Upper lobe of left lung (tissue), 6 donors: ENCODE data around the gene CLEC14A. TPM values are rescaled to one million over a fixed set of nuclear protein-coding genes. Genes with fewer than 3 reads are reported as not detected.

Source experiments
- ATAC-seq, 2 donors: fragments of 200-7000 bp; cut with Tn5 transposase; one replicate each; pipeline ENCODE4 v1.9.1; 2022; ENCODE audit warnings: mild to moderate bottlenecking in 2 of 2, moderate library complexity in 2 of 2; ENCODE audit not compliant: low FRiP score in 2 of 2
- DNase-seq, 2 donors: peaks; one replicate each; pipeline ENCODE4 v3.0.0-alpha.2; 2019 to 2020
- H3K27ac ChIP-seq, 4 donors: fragments of 200-600 bp; sonication (generic); one replicate each; pipeline ENCODE4 v1.5.1; 2016 to 2019
- H3K27me3 ChIP-seq, 4 donors: fragments of 200-600 bp; sonication (generic); one replicate each; pipeline ENCODE4 v1.5.1; 2017 to 2019
- H3K36me3 ChIP-seq, 4 donors: fragments of 200-600 bp; sonication (generic); one replicate each; pipeline ENCODE4 v1.5.1; 2016 to 2019
- H3K4me1 ChIP-seq, 4 donors: fragments of 200-600 bp; sonication (generic); one replicate each; pipeline ENCODE4 v1.5.1; 2018 to 2019
- H3K4me3 ChIP-seq, 4 donors: fragments of 200-600 bp; sonication (generic); one replicate each; pipeline ENCODE4 v1.5.1; 2017 to 2019; ENCODE audit warnings: mild to moderate bottlenecking in 2 of 4, moderate library complexity in 1 of 4
- H3K9me3 ChIP-seq, 4 donors: fragments of 200-600 bp; sonication (generic); one replicate each; pipeline ENCODE4 v1.5.1; 2018 to 2019
- CTCF ChIP-seq, 6 experiments: fragments of 450-650 bp in 4 of 6; fragments of 200-600 bp in 2 of 6; sonication (generic) in 2 of 6; IDR thresholded peaks; one replicate each; pipeline ENCODE4 v1.5.1; 2016 to 2019; ENCODE audit warnings: antibody characterized with exemption in 6 of 6
- EP300 ChIP-seq, 4 donors: sonication (generic); formaldehyde crosslinking; IDR thresholded peaks; one replicate each; pipeline ENCODE4 v1.5.1; 2017; ENCODE audit warnings: antibody characterized with exemption in 4 of 4, control low read depth in 2 of 4
- POLR2A ChIP-seq, 4 donors: fragments of 450-650 bp; IDR thresholded peaks; one replicate each; pipeline ENCODE4 v1.5.1; 2016 to 2017; ENCODE audit warnings: antibody characterized with exemption in 4 of 4, mild to moderate bottlenecking in 2 of 4
- POLR2AphosphoS5 ChIP-seq, 2 donors: sonication (generic); formaldehyde crosslinking; IDR thresholded peaks; one replicate each; pipeline ENCODE4 v1.5.1; 2017; ENCODE audit warnings: antibody characterized with exemption in 2 of 2
- WGBS, 2 donors: methylation state at CpG; one replicate each; pipeline ENCODE4 v1.1.5; 2017 to 2018; 5-methylcytosine and 5-hydroxymethylcytosine counted together
- total RNA-seq, 6 donors: library from RNA; depleted of rRNA in 4 of 6; stranded (reverse); fragments of >200 nt in 4 of 6; gene quantifications; one replicate each; pipeline versions ENCODE4 v1.1.0 to v1.2.1, GENCODE V29; 2016 to 2021
- donor health status: DM: no; HTN: no; CAD: no; lungs with moderate emphysema.
- donor health status: DM: no; HTN: yes; CAD: no; lungs with severe emphysema.

CLEC14A gene
- total RNA-seq, 6 donors from 2014 or later, result 27.2 to 121 (median 53.3) TPM

GRCh38 chr14:38243696-38244240 is 12.1 kb downstream of the CLEC14A start:
- ATAC-seq (no peak), DNase-seq (no peak)
- no peaks in the 10 kb centered on the region for H3K36me3 ChIP-seq
- no peak for TF ChIP-seq EP300 (IDR thresholded peaks at IDR 0.05)
- no peak for TF ChIP-seq POLR2A (IDR thresholded peaks at IDR 0.05)
- TF ChIP-seq POLR2AphosphoS5 (IDR thresholded peaks at IDR 0.05), result no peak
- TF ChIP-seq CTCF (IDR thresholded peaks at IDR 0.05), result no peak
- no peak overlapping the region for H3K27ac ChIP-seq
- H3K27me3 ChIP-seq, result no peaks in the 10 kb centered on the region
- no peak overlapping the region for H3K4me3 ChIP-seq
- no peaks in the 10 kb centered on the region for H3K9me3 ChIP-seq
- no peaks in the 10 kb centered on the region for H3K4me1 ChIP-seq
- 89 to 91% methylated on average over 1 of the region's 1 CpG for WGBS, 2 donors

GRCh38 chr14:38238878-38239277 is 17.0 kb downstream of the CLEC14A start:
- Histone ChIP-seq H3K4me1 (no peaks in the 10 kb centered on the region), H3K36me3 (no peaks in the 10 kb centered on the region), H3K4me3 (no peak overlapping the region), H3K27ac (no peak overlapping the region), H3K9me3 (no peaks in the 10 kb centered on the region), H3K27me3 (no peaks in the 10 kb centered on the region)
- TF ChIP-seq POLR2A (IDR thresholded peaks at IDR 0.05) (no peak), CTCF (IDR thresholded peaks at IDR 0.05) (no peak), POLR2AphosphoS5 (IDR thresholded peaks at IDR 0.05) (no peak), EP300 (IDR thresholded peaks at IDR 0.05) (no peak)
- no peak for ATAC-seq
- no peak for DNase-seq

DNA sequence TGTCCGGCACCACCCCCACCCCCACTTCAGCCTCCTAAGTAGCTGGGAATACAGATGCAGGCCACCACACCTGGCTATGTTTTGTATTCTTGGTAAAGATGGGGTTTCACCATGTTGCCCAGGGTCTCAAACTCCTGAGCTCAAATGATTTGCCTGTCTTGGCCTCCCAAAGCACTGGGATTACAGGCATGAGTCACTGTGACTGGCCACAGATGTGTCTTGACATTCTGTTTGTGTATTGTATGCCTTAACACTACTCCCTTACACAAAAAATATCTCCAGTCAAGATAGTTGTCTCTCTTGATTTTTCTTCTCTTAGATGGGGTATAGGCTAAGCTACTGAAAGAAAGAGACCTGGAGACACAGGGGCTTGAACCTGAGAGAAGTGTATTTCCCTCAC is 17.6 kb downstream of the CLEC14A start:
- Histone ChIP-seq H3K27me3 (no peaks in the 10 kb centered on the region), H3K4me1 (no peaks in the 10 kb centered on the region), H3K27ac (no peak overlapping the region), H3K4me3 (no peak overlapping the region), H3K9me3 (no peaks in the 10 kb centered on the region), H3K36me3 (no peaks in the 10 kb centered on the region)
- TF ChIP-seq POLR2AphosphoS5 (IDR thresholded peaks at IDR 0.05), result no peak
- no peak for TF ChIP-seq POLR2A (IDR thresholded peaks at IDR 0.05)
- TF ChIP-seq CTCF (IDR thresholded peaks at IDR 0.05), result no peak
- TF ChIP-seq EP300 (IDR thresholded peaks at IDR 0.05), result no peak
- DNase-seq, result no peak
- WGBS, 2 donors, result 92 to 100% methylated on average over 1 of the region's 1 CpG
- no peak for ATAC-seq

DNA sequence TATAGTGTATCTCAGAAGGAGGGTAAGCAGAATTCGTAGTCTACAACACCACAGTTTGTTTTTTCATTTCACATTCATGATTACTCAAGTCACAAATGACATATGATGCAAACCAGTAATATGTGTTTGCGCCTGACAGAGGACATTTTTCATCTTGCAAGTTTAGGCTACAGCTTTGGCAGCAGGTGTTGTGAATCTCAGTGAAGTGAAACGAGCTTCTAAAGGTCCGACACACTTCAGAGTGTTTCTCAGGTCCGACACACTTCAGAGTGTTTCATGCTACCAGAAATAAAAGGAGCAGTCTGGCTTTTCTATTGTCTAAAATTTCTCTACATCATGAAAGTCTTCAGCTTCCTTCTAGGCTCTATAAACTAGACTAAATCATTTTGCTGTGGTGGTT is 22.7 kb downstream of the CLEC14A start:
- H3K27me3 ChIP-seq, result no peaks in the 10 kb centered on the region
- no peaks in the 10 kb centered on the region for H3K36me3 ChIP-seq
- no peak for ATAC-seq
- DNase-seq, result no peak
- H3K9me3 ChIP-seq, result no peaks in the 10 kb centered on the region
- no peak overlapping the region for H3K4me3 ChIP-seq
- TF ChIP-seq EP300 (IDR thresholded peaks at IDR 0.05) (no peak), POLR2A (IDR thresholded peaks at IDR 0.05) (no peak), CTCF (IDR thresholded peaks at IDR 0.05) (no peak), POLR2AphosphoS5 (IDR thresholded peaks at IDR 0.05) (no peak)
- no peak overlapping the region for H3K27ac ChIP-seq
- 73 to 75% methylated on average over 5 of the region's 5 CpGs for WGBS, 2 donors
- no peaks in the 10 kb centered on the region for H3K4me1 ChIP-seq

- TF ChIP-seq POLR2A (IDR thresholded peaks at IDR 0.05) (no peak), POLR2AphosphoS5 (IDR thresholded peaks at IDR 0.05) (no peak), EP300 (IDR thresholded peaks at IDR 0.05) (no peak), CTCF (IDR thresholded peaks at IDR 0.05) (no peak)
- Histone ChIP-seq H3K36me3 (no peaks in the 10 kb centered on the region), H3K9me3 (no peaks in the 10 kb centered on the region), H3K27ac (no peak overlapping the region), H3K4me3 (no peak overlapping the region), H3K4me1 (no peaks in the 10 kb centered on the region), H3K27me3 (no peaks in the 10 kb centered on the region)
- 69 to 72% methylated on average over 3 of the region's 3 CpGs for WGBS, 2 donors
- ATAC-seq (no peak), DNase-seq (no peak)
These were observed 29.5 kb downstream of the CLEC14A start for GRCh38 chr14:38226366-38226765.
